Effector CD4-positive, alpha-beta T cell (primary cell): ENCODE results near the gene WNT3A.

Source experiments
- DNase-seq: peaks from one replicate; pipeline ENCODE4 v3.0.0-alpha.2; 2020

Gene WNT3A

DNA sequence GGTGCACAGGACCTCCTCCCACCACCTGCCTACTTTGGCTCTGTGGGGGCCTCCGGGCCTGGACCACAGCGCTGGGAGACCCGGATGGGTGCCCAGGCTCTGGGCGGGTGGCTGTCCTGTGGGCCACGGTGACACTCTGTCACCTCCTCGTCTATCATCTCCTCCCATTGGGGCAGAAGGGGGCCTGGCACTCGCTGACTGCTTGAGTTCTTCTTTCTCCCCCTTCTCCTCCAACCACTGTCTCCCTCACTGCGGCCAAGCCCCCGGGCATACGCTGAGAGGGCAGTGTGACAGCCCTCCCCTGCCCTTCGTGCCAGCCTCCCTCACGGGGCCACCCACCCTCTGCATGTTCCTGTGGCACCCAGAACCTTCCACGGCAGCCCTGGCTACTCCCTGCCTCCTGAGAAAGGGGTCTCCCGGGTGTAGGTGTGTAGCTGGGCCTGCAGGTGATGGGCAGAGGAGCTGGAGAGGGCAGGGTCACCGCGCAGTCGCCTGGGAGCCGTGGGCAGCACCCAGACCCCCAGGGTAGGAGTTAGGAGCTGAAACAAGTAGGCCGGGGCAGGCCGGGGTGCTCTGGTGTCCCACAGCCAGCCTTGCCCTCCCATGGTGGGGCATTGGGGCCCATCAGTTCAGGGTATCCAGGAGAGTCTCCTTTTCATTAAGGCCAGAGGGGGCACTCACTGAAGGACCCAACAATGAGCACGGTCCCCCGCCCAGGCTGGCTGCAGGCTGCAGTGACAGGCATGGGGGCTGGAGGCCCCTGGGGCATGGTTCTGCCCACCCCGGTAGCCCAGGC is 66.5 kb downstream of the WNT3A start:
- no peak for DNase-seq

DNA sequence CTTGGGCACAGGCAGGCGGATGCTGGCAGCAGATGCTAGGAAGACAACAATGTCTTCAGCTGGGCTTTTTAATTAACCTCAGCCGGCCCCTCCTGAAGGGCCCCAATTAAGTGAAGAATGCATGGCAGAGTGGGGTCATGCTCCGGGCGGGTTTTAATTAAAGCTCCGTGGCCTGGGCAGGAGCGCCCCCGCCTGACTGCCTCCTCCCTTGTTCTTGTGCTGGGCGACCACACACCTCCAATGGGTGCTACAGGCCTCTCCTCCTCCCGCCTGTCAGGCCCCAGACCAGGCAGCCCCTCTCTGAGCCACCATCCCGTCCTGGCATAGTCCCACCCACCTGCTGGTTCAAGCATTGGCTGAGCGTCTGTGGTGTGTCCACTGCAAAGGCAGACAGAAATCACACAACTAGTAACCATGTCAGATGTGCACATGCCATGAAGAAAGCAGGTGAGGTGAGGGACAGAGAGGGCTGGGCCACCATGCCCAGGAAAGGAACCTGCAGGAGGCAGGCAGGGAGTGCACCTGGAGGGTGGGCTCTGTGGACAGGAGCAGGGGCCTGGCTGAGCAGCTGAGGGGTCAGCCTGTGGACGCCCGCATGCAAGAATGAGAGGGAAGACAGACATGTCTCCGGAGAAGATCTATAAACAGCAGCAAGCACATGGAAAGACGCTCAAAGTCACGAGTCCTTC is 67.2 kb downstream of the WNT3A start:
- no peak for DNase-seq

DNA sequence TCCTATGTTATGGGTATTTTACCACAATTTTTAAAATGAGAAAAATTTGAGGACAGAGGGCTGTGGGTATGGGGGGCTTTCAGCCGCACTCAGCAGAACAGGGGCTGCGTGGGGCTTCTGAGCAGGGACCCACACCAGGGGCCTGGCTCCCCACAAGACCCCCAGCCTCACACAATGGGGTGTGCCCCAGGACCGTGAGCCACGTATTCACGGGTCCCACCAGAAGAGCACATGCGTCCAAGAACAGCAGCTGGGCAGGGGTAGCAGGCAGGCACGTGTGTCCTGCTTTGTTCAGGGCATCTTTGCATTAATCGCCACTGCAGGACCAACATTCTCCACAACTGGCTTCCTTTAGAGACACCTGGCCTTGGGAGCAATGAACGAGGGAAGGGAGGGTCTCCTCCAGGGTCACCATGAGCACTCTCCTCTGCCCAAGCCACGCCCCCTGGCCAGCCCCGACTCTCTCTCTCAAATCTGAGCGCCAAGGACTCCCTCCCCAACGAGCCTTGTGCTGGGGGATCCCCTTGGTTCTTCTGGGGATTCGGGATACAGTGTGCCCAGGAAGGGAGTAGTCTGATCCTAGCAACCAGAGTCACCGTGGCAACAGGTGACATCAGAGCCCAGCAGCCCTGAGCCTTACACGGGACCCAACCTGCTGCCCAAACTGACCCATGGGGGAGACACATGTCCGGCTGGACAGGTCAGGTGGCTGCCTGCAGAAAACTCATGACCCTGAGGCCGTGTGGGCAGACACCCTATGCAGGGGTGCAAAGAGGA is 68.3 kb downstream of the WNT3A start:
- no peak for DNase-seq

DNA sequence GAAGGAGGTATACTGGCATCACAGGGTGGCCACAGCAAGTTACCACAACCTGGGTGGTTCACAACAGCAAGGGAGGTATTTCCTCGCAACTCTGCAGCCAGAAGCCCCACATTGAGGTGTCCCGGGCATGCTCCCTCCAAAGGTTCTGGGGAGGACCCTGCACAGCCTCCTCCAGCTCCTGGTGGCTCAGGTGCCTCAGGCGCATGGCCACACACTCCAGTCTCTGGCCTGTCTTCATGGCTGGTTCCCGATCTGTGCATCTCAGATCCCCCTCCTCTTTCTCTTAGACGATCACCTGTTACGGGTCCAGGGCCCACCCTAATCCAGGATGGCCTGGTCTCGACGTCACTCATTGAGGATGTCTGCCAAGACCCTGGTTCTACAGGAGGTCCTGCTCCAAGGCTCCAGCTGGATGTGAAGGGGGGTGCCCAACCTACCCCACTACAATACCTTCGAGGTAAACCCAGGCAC is 69.0 kb downstream of the WNT3A start:
- no peak for DNase-seq

DNA sequence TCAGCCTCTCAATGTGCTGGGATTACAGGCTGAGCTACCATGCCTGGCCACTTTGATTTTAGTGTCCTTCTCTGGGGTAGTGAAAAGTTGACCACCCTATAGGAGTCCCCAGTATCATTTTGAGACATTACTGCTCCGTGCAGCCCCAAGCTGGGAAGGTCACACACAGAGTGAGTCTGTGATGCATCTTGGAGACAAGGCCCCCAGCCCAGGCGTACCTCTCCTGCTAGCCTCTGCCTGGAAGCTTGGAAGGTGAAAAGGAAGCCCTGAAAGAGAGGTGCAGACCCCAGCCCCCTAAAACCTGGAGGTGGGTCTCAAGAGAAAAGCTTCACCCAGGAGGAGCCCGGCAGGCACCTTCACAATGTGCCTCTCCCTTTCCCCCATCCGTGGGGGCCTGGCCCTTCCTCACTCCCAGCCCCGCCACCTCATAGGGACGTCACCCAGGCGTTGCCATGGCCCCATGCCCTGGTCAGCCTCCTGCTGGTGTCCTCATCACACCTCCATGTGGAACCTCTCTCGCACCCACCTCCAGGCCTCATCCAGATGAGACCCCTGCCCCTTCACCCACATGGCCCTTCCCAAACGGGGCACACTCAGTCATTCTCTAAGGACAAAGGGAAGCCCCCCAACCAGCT is 70.1 kb downstream of the WNT3A start:
- DNase-seq, result no peak

DNA sequence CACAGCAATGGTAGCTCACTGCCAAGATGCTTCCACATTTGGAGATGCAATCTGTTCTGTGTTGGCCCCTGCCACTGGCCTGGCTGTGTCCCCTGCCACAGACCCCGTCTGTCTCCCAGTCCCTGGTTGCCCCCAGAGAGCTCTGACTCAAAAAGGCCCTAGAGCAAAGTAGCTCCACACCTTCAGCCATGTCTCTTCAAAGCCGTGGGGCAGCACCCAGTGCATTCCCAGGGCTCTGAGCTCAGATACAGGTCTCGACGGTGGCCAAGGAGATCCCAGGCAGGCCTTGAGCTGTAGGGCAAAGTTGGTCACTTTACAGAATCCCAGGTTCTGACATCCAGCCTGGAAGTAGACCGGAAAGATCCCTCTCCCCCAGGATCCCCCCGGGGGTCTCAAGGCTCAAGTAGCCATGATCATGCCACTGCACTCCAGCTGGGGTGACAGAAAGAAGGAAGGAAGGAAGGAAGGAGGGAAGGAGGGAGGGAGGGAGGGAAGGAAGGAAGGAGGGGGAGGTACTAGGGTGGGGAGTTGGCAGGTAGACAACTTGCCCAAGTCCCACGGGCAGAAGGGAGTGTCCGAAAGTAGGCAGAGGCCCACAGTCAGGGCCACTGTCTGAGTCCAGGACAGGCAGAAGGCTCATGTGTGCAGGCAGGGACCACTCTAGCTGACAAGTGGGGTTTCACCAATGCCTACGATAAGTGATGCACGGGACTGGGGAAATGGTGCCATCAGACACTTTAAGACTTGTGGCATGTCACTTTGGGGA is 71.0 kb downstream of the WNT3A start:
- no peak for DNase-seq

DNA sequence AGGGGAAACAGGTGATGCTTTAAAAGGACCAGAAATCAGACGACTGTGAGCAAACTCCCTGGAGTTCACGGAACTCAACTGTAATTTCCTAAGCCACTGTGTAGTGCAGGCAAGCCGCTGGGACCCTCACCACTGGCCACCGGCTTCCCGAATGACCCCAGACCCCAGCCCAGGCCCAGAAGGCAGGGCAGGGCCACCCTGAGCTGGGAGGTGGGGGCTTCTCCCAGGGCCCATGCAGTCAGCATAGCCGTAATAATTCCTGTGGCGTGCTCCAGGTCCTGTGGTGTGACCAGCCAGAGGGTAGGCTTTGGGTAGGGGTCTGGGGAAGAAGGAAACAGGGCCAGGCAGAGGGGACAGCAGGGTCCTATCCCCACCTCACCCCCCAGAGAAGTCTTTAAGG is 72.2 kb downstream of the WNT3A start:
- DNase-seq, result no peak

DNA sequence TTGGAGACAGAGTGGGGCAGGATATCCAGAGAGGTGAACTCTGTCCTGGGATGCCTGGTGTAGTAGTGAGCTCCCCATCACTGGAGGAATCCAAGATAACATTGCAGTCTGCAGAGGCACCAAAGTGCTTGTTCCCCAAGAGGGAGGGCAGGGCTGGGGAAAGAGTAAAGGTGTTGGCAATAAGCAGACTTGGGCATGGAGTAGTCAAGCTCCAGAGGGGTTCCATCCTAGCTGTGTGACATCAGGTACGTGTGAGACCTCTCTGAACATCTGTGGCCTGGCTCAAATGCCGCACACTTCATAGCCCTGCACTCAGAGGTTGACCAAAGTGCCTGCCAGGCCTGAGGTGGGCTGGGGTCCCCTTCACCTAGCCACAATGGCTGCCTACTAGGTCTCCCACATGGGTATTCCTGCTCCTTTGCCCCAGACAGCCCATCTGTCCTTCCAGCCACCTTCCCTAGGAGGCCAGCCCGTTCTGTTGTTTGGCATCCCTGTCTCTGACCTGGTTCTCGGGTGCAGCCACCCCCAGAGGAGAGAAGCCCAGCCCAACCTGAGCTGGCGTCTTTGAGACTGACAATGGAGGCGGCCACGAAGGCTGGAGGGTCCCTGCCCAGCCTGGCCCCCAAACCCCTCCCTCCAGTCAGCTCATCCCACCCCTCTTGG is 72.9 kb downstream of the WNT3A start:
- DNase-seq, result no peak

DNA sequence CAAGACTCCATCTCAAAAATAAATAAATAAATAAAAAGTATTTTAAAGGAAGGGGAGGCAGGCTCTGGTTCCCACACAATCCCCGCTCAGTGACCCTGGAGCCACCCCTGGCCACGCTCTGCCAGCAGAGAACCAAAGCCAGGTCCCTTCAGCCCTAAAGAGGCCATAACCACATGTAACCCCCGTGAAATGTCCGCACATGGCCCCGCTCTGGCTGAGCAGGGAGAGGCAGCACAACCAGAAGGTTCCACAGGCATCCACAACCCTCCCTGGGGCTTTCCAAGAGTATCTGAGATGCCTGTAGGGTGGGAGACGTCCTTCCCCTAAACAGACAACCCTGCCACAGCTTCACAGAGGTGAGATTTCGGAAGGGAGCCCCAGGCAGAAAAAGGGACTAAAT is 74.3 kb downstream of the WNT3A start:
- no peak for DNase-seq

DNA sequence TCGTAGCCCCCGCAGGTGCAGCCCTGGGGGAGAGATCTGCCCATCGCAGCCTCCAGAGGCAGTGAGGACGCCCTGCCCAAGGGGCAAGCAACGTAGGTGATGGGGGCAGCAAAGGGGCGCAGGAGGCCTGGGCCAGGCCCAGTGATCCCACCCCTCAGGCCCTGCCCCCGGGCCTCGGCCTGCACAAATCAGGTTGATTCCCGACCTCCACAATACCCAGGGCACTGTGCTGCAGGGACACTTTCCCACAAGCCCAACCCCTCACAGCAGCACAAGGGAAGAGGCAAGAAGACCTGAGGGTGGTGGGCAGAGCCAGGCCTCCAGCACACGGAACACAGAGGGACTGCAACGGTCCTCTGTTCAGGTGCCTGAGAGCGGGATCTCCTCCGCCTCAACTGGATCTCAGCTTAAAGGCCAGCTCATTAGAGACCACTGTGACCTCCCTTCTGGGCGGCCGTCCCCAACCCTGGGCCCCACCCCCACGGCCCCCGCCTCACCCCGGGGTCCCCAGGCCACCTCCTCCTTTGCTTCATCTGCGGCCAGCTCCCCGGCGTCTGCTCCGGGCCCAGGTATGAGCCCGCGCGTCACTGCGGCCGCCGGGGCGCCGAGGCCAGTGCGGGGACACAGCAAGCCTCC is 74.9 kb downstream of the WNT3A start:
- no peak for DNase-seq

DNA sequence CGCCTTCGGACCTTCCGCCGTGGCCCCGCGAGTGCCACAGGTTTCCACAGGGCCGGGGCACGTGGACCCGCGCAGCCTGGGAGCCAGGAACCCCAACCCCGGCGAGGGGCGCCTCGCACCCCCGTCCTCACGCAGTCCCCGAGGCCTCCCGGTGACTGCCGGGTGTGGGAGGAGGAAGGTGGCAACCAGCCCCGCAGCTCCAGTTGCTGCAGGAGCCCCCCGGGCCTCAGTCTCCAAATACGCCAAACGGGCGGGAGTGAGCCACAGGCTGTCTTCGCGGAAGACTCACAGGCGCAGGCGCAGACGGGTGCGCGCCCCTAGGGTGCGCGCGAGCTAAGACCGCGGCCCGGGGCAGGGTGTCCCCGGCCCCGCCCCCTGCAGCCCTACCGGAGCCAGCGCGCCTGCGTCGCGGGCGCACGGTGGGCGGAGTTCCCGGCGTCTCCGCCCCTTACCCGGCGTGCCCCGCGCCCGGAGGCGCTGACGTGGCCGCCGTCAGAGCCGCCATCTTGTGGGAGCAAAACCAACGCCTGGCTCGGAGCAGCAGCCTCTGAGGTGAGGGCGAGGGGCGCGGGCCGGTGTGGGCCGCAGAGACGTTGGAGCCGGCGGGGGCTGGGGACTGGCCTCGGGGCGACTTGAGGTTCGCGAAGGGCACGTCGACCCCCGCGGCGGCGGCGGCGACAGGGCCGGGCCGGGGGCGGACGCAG is 75.6 kb downstream of the WNT3A start, which contains the start of gene ARF1:
TSS of gene ARF1 (plus strand) at position 495 of the 704 bp plus-strand sequence. CDS start 14,407 bp downstream, outside the sequence.
- DNase-seq, result peak; percentile 88

DNA sequence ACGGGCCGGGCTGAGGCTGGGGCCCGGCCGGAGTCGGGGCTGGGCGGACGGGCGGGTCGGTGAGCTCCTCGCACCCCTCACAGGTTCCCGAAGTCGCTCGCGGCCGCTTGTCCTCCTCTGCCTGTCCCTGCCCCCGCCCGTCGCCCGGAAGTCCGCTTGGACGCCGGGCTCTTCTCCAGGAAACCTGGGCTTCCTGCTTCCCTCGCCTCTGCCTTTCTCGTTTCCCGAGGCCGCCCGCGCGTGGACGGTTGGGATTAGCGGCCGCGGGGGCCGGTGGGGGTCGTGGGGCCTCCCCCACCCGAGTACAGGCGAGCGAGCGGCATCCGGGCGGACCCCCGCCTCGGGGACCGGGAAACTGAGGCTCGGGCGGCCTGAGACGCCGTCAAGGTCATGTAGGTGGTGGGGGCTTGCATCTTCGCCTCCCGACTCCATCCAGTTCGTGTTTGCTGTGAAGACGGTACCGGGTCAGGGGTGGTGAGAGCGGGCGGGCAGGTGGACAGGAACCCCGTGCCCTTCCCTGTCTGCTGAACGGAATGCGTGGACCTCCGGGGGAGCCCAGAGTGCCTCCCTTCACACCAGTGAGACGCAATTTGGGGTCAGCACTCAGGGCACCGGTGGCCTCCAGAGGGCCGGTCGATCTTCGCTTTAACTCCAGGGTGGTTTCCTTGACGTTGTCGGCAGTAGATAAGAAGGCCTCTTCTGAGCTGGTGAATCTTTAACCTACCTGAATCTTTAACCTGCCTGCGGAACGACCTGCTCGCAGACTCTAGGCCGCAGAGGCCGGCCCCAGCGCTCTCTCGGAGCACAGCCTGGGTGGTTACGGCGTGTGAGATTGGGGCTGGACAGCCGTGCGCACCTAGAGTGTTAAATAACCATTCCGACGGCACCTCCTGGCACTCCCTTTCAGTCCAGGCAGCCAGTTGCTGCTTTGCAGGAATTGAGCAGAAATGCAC is 76.4 kb downstream of the WNT3A start:
- DNase-seq, result peak; percentile 28

DNA sequence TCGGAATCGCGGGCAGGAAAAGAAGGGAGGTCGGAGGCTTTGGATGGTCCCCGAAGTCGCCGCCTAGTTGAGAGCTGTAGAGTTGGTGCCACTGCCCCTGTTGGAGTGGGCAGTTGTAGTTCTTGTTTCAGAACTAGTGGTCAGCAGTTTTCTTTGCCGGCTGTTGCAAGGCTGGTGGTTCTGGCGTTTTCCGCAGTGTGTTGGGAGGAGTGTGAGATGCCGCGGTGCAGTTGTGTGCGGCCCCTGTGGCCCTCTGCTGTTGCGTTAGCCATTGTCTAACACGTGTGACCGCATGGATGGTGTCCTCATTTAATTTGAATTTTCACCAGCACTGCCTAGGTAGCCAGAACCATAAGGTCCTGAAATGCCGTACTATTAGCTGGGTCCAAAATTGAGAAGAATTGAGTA is 77.1 kb downstream of the WNT3A start:
- DNase-seq, result no peak

DNA sequence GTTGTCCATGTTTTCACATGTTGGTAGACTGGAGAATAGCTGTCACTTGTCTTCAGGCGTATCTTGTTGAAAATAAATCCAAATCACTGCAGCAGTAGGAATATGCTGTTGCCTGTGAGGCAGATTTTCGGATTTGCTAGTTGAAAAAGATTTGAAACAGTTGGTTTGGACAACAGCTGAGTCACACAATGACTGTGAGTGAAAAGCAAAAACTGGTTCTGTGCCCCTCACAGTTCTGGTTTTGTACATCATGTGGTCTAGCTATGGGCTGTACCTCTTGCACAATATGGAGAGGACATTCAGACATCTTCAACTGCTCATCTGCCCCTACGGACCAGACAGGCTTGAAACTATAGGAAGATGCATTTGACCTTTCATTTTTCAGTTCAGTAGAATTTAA is 77.5 kb downstream of the WNT3A start:
- DNase-seq, result no peak

DNA sequence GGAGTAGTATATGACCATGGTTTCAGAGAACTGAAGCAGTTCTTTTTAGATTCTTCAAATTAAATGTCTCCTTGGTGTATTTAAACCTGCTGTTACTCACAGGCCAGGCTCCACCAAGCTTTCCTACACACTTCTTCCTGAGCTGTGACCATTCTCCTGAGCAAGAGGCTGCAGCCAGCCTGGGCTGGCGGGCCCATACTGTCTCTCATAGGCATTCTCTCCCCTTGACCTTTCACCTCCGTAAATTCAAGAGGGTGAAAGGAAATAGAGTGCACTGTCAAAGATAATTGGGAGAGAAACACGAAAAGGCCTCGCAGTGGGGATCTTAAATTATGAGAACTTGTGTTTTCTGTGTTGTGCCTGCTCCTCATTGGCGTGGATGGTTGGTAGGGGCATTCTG is 78.0 kb downstream of the WNT3A start:
- no peak for DNase-seq

DNA sequence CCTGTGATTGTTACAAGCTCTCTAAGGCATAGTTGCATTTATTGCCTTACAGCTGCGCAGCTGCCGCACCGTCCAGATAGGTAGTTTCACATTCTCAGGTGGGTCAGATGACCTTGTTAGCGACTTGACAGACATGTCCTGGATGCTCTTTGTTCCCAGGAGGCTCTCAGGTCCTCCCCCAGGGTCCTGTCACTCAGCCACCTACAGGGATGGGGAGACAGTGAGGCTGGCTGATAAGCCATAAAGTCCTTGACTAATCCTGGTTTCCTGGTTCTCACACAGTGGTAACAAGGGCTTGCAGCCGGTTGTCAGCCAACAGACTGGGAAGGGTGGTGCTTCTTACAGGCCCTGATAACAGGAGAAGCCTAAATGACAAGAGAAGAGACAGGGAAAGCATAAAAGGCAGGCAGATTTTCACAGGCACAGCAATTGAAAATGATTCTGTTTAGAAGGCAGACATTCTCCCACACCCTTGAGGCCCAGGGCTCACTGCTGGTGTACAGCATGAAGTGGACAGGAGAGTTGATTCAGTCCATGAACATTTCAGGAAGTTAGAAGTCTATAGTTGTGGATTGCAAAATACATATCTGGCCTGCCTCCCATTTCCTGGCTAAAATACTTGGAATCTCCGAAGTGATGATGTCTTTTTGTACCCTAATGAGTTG is 78.6 kb downstream of the WNT3A start:
- no peak for DNase-seq

DNA sequence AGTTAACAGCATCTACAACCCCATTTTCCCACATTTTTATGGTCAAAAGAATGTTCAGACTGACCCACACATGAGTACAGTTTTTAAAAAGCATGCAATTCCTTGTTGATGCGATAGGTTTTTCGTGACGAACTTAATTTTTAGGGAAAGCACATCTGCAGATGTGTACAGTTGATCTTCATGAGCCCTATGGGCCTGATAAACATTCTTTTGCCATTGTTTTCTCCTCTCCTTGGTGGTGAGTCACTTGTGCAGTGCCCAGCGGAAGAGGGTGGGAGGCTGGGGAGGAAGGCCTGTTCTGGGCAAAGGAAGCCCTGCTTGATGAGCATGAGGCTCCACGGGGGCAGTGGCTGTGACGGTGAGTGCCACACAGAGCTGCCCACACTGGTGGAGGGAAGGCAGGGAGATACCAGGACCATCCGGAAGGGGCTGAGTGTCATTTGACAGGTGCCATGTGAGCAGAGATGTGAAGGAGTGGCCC is 81.0 kb downstream of the WNT3A start:
- no peak for DNase-seq
